ENCODE results near the gene FAM186B. TPM values are rescaled to one million over a fixed set of nuclear protein-coding genes. Genes with fewer than 3 reads are reported as not detected.

Gene FAM186B
- total RNA-seq, 6 donors from 2014 or later: 0.20 to 3.1 (median 0.73) TPM

- H3K36me3 ChIP-seq: peaks cover 51 to 94% (median 84%) of the 10 kb centered on the region in 4 donors
- ATAC-seq (ENCODE audit: low FRiP score in 2 of 2) (no peak), DNase-seq (no peak)
- H3K27me3 ChIP-seq: no peaks in the 10 kb centered on the region
- H3K4me3 ChIP-seq: no peak overlapping the region
- H3K27ac ChIP-seq: no peak overlapping the region
- H3K9me3 ChIP-seq: no peaks in the 10 kb centered on the region
- H3K4me1 ChIP-seq: no peaks in the 10 kb centered on the region
- WGBS, 2 donors: 89 to 90% methylated on average over 7 of the region's 7 CpGs
- TF ChIP-seq EP300 (IDR thresholded peaks at IDR 0.05): no peak
- TF ChIP-seq POLR2AphosphoS5 (IDR thresholded peaks at IDR 0.05): no peak
- TF ChIP-seq CTCF (IDR thresholded peaks at IDR 0.05): no peak
- no peak for TF ChIP-seq POLR2A (IDR thresholded peaks at IDR 0.05)
These were observed 44.7 kb downstream of the FAM186B start for GRCh38 chr12:49560695-49561094.

GRCh38 chr12:49559011-49559675 lies 46.3 kb downstream of the FAM186B start:
- DNase-seq: peak in 1 of 2 donors; percentile 49
- TF ChIP-seq POLR2A (IDR thresholded peaks at IDR 0.05) (no peak), POLR2AphosphoS5 (IDR thresholded peaks at IDR 0.05) (no peak), EP300 (IDR thresholded peaks at IDR 0.05) (no peak), CTCF (IDR thresholded peaks at IDR 0.05) (no peak)
- Histone ChIP-seq H3K27ac (no peak overlapping the region), H3K4me3 (no peak overlapping the region), H3K9me3 (no peaks in the 10 kb centered on the region), H3K36me3 (peaks cover 45 to 85% (median 74%) of the 10 kb centered on the region in 4 donors), H3K4me1 (no peaks in the 10 kb centered on the region), H3K27me3 (no peaks in the 10 kb centered on the region)
- 94 to 95% methylated on average over 14 to 17 of the region's 17 CpGs for WGBS, 2 donors
- ATAC-seq (ENCODE audit: low FRiP score in 2 of 2): no peak

- Histone ChIP-seq H3K9me3 (no peaks in the 10 kb centered on the region), H3K36me3 (peaks cover 44 to 79% (median 68%) of the 10 kb centered on the region in 4 donors), H3K4me3 (no peak overlapping the region), H3K4me1 (no peaks in the 10 kb centered on the region), H3K27ac (no peak overlapping the region), H3K27me3 (no peaks in the 10 kb centered on the region)
- TF ChIP-seq CTCF (IDR thresholded peaks at IDR 0.05) (no peak), EP300 (IDR thresholded peaks at IDR 0.05) (no peak), POLR2AphosphoS5 (IDR thresholded peaks at IDR 0.05) (no peak), POLR2A (IDR thresholded peaks at IDR 0.05) (no peak)
- WGBS, 2 donors: 92 to 96% methylated on average over 12 to 13 of the region's 13 CpGs
- no peak for ATAC-seq (ENCODE audit: low FRiP score in 2 of 2)
- no peak for DNase-seq
These were observed 46.9 kb downstream of the FAM186B start for GRCh38 chr12:49558526-49558925.

- DNase-seq: no peak
- TF ChIP-seq POLR2AphosphoS5 (IDR thresholded peaks at IDR 0.05) (no peak), CTCF (IDR thresholded peaks at IDR 0.05) (no peak), POLR2A (IDR thresholded peaks at IDR 0.05) (no peak)
- no peak for ATAC-seq (ENCODE audit: low FRiP score in 2 of 2)
- no peak overlapping the region for H3K4me3 ChIP-seq
- H3K9me3 ChIP-seq: no peaks in the 10 kb centered on the region
- H3K27ac ChIP-seq: no peak overlapping the region
- no peaks in the 10 kb centered on the region for H3K27me3 ChIP-seq
- 90% methylated on average over 2 to 5 of the region's 7 CpGs for WGBS, 2 donors
- H3K4me1 ChIP-seq: no peaks in the 10 kb centered on the region
- H3K36me3 ChIP-seq: peaks cover 38 to 73% (median 61%) of the 10 kb centered on the region in 4 donors
These were observed 47.6 kb downstream of the FAM186B start for GRCh38 chr12:49557917-49558215.
